HCT116 (cell line): ENCODE data around the gene BCL2L13. TPM values are rescaled to one million over a fixed set of nuclear protein-coding genes. Genes with fewer than 3 reads are reported as not detected.

Source experiments
- ATAC-seq: fragments of 200-7000 bp; cut with Tn5 transposase; 2 replicates; pipeline ENCODE4 v1.9.1; 2020; ENCODE audit warnings: mild to moderate bottlenecking, moderate library complexity
- BruUV-seq: library from RNA; stranded (reverse); fragments of 400-500 nt; replicated peaks from 2 replicates; lab custom pipeline; 2021; lab: Mats Ljungman, UMichigan
- CTCF ChIA-PET: fragments of 300-600 bp; sonication (Branson Sonifier 250); formaldehyde crosslinking; loops from one replicate; lab custom pipeline; 2021; ENCODE audit warnings: antibody characterized with exemption; lab: Charles Lee
- POLR2A ChIA-PET: fragments of 300-600, 350-600 bp; sonication (Branson Sonifier 250); formaldehyde crosslinking; loops from one replicate; lab custom pipeline; 2021; ENCODE audit warnings: antibody characterized with exemption; lab: Charles Lee
- RAD21 ChIA-PET, 2 experiments: fragments of 300-600 bp; sonication (Branson Sonifier 250); formaldehyde crosslinking; loops; one replicate each; lab custom pipeline; 2023; ENCODE audit warnings: low total read pairs in 2 of 2; ENCODE audit not compliant: uncharacterized antibody in 2 of 2, unreplicated experiment in 2 of 2, low non-redundant PET in 1 of 2; lab: Charles Lee
- DNase-seq: peaks from one replicate; pipeline ENCODE4 v3.0.0-alpha.2; 2010; ENCODE audit warnings: low read depth, low spot score
- H2AFZ ChIP-seq: fragments of 200-600 bp; shearing (Covaris generic), sonication (generic); 2 replicates; pipeline ENCODE4 v1.6.1; 2017; ENCODE audit warnings: low read depth, mixed run types, mixed read lengths, antibody characterized with exemption, low read length; ENCODE audit not compliant: poor library complexity, severe bottlenecking
- H3K27ac ChIP-seq: 2 replicates; pipeline ENCODE4 v1.5.1; 2012; ENCODE audit warnings: low read depth, low read length
- H3K27me3 ChIP-seq: fragments of 200-600 bp; sonication (generic); 2 replicates; pipeline ENCODE4 v1.6.1; 2016; ENCODE audit warnings: mixed run types, low read length, mixed read lengths; ENCODE audit not compliant: insufficient read depth
- H3K36me3 ChIP-seq, 2 experiments: fragments of 200-500 bp in 1 of 2; fragments of 200-600 bp in 1 of 2; sonication (Bioruptor generic) in 1 of 2; sonication (generic) in 1 of 2; 2 replicates each; pipeline versions ENCODE4 v1.5.1 to v1.6.1; 2014 to 2016; ENCODE audit warnings: low read length in 2 of 2, inconsistent platforms in 1 of 2, mixed read lengths in 1 of 2, mixed run types in 1 of 2; ENCODE audit not compliant: insufficient read depth in 2 of 2, control insufficient read depth in 1 of 2
- H3K4me1 ChIP-seq, 2 experiments: fragments of 200-600 bp in 1 of 2; sonication (generic) in 1 of 2; 2 replicates each; pipeline versions ENCODE4 v1.5.1 to v1.6.1; 2012 to 2017; ENCODE audit warnings: low read length in 2 of 2, inconsistent platforms in 1 of 2, mild to moderate bottlenecking in 1 of 2, mixed read lengths in 1 of 2, mixed run types in 1 of 2, moderate library complexity in 1 of 2; ENCODE audit not compliant: insufficient read depth in 2 of 2, control insufficient read depth in 1 of 2
- H3K4me2 ChIP-seq: fragments of 200-600 bp; sonication (generic); 2 replicates; pipeline ENCODE4 v1.6.1; 2017; ENCODE audit warnings: mixed run types, low read length, mixed read lengths
- H3K4me3 ChIP-seq, 2 experiments: fragments of 200-600 bp in 1 of 2; sonication (generic) in 1 of 2; replicated peaks in 1 of 2; 2 replicates each; pipeline ENCODE4 v1.5.1; 2011 to 2016; ENCODE audit warnings: low read length in 2 of 2, control low read depth in 1 of 2, low read depth in 1 of 2, mild to moderate bottlenecking in 1 of 2, mixed read lengths in 1 of 2, mixed run types in 1 of 2
- H3K79me2 ChIP-seq: fragments of 200-600 bp; sonication (generic); 2 replicates; pipeline ENCODE4 v1.6.1; 2017; ENCODE audit warnings: mild to moderate bottlenecking, mixed run types, low read length, moderate library complexity, mixed read lengths; ENCODE audit not compliant: insufficient read depth
- H3K9ac ChIP-seq: fragments of 200-600 bp; sonication (generic); 2 replicates; pipeline ENCODE4 v1.6.1; 2016; ENCODE audit warnings: low read length, mixed read lengths
- H3K9me2 ChIP-seq: fragments of 200-600 bp; sonication (generic), shearing (Covaris generic); 2 replicates; pipeline ENCODE4 v1.6.1; 2017; ENCODE audit warnings: mixed run types, mild to moderate bottlenecking, moderate library complexity; ENCODE audit not compliant: insufficient read depth
- H3K9me3 ChIP-seq, 2 experiments: fragments of 200-500 bp in 1 of 2; fragments of 200-600 bp in 1 of 2; sonication (Bioruptor generic) in 1 of 2; sonication (generic) in 1 of 2; 2 replicates each; pipeline ENCODE4 v1.6.1; 2014 to 2017; ENCODE audit warnings: low read length in 2 of 2, mixed read lengths in 2 of 2, inconsistent platforms in 1 of 2, low read depth in 1 of 2, mild to moderate bottlenecking in 1 of 2, mixed run types in 1 of 2, moderate library complexity in 1 of 2; ENCODE audit not compliant: control insufficient read depth in 1 of 2, insufficient read depth in 1 of 2
- H4K20me1 ChIP-seq: fragments of 200-600 bp; sonication (generic), shearing (Covaris generic); 2 replicates; pipeline ENCODE4 v1.6.1; 2017; ENCODE audit warnings: mixed run types, mild to moderate bottlenecking, moderate library complexity; ENCODE audit not compliant: insufficient read depth
- CBX3 ChIP-seq: IDR thresholded peaks from 2 replicates; pipeline ENCODE4 v1.6.1; 2012; ENCODE audit warnings: low read depth
- EGR1 ChIP-seq: IDR thresholded peaks from 2 replicates; pipeline ENCODE4 v1.6.1; 2012; ENCODE audit warnings: low read depth
- ELF1 ChIP-seq: IDR thresholded peaks from 2 replicates; pipeline ENCODE4 v1.6.1; 2012; ENCODE audit warnings: low read depth, borderline replicate concordance
- EZH2 ChIP-seq: fragments of 200-600 bp; sonication (generic); IDR thresholded peaks from 2 replicates; pipeline ENCODE4 v1.6.1; 2017; ENCODE audit warnings: antibody characterized with exemption, mixed run types
- EZH2phosphoT487 ChIP-seq: fragments of 200-600 bp; IDR thresholded peaks from 2 replicates; pipeline ENCODE4 v1.6.1; 2018; ENCODE audit warnings: antibody characterized with exemption, borderline replicate concordance
- FOSL1 ChIP-seq: IDR thresholded peaks from 2 replicates; pipeline ENCODE4 v1.6.1; 2012; ENCODE audit warnings: low read depth
- JUND ChIP-seq: IDR thresholded peaks from 2 replicates; pipeline ENCODE4 v1.6.1; 2012
- POLR2AphosphoS5 ChIP-seq: IDR thresholded peaks from 2 replicates; pipeline ENCODE4 v1.6.1; 2011; ENCODE audit warnings: mild to moderate bottlenecking, low read depth, low read length, moderate library complexity
- RAD21 ChIP-seq: IDR thresholded peaks from 2 replicates; pipeline ENCODE4 v1.6.1; 2012; ENCODE audit warnings: low read depth, mild to moderate bottlenecking
- SIN3A ChIP-seq: IDR thresholded peaks from 2 replicates; pipeline ENCODE4 v1.6.1; 2012; ENCODE audit warnings: low read depth
- SP1 ChIP-seq: IDR thresholded peaks from 2 replicates; pipeline ENCODE4 v1.6.1; 2012; ENCODE audit warnings: low read depth
- SRF ChIP-seq: IDR thresholded peaks from 2 replicates; pipeline ENCODE4 v1.6.1; 2012; ENCODE audit warnings: low read depth
- TCF7L2 ChIP-seq: IDR thresholded peaks from 2 replicates; pipeline ENCODE4 v1.7.0; 2011; ENCODE audit warnings: borderline replicate concordance, inconsistent platforms; ENCODE audit not compliant: insufficient read depth, insufficient read length; ENCODE audit errors: extremely low read depth
- ZFX ChIP-seq: fragments of 450-650 bp; IDR thresholded peaks from 2 replicates; pipeline ENCODE4 v1.6.1; 2017
- ZNF274 ChIP-seq: fragments of 200-500 bp; sonication (Bioruptor generic); IDR thresholded peaks from 2 replicates; pipeline ENCODE4 v1.6.1; 2014; ENCODE audit warnings: mild to moderate bottlenecking, low read depth, low read length, inconsistent platforms
- intact Hi-C: fragments of 100-400 bp; cut with micrococcal nuclease; formaldehyde crosslinking; loops from 2 replicates; pipeline ENCODE4 v1.10.0; 2022
- total RNA-seq: library from RNA; stranded (reverse); gene quantifications from one replicate; pipeline ENCODE4 v1.2.1, GENCODE V29; 2021; ENCODE audit not compliant: unreplicated experiment
- TF ChIP-seq, protein P1 (sequence below): IDR thresholded peaks from 2 replicates; pipeline ENCODE4 v1.6.1; 2012
- TF ChIP-seq, protein P2 (sequence below): IDR thresholded peaks from 2 replicates; pipeline ENCODE4 v1.6.1; 2012
- TF ChIP-seq, protein P3 (sequence below): IDR thresholded peaks from 2 replicates; pipeline ENCODE4 v1.6.1; 2012; ENCODE audit warnings: low read depth
- TF ChIP-seq, protein P4 (sequence below), 3 experiments: fragments of 200-600 bp in 1 of 3; sonication (generic) in 1 of 3; IDR thresholded peaks in 2 of 3; conservative IDR thresholded peaks in 1 of 3; 2 replicates each; pipeline ENCODE4 v1.5.1; 2012 to 2017; ENCODE audit warnings: low read depth in 2 of 3, low read length in 2 of 3, antibody characterized with exemption in 1 of 3, borderline replicate concordance in 1 of 3, control low read depth in 1 of 3, mild to moderate bottlenecking in 1 of 3, mixed read lengths in 1 of 3, mixed run types in 1 of 3, moderate library complexity in 1 of 3; ENCODE audit not compliant: insufficient read depth in 1 of 3
- TF ChIP-seq, protein P5 (sequence below): IDR thresholded peaks from 2 replicates; pipeline ENCODE4 v1.6.1; 2011; ENCODE audit warnings: mild to moderate bottlenecking, low read length, moderate library complexity; ENCODE audit not compliant: insufficient replicate concordance; ENCODE audit errors: extremely low read depth

BCL2L13 gene
- total RNA-seq, 1 experiment from 2014 or later: 38.6 TPM

DNA sequence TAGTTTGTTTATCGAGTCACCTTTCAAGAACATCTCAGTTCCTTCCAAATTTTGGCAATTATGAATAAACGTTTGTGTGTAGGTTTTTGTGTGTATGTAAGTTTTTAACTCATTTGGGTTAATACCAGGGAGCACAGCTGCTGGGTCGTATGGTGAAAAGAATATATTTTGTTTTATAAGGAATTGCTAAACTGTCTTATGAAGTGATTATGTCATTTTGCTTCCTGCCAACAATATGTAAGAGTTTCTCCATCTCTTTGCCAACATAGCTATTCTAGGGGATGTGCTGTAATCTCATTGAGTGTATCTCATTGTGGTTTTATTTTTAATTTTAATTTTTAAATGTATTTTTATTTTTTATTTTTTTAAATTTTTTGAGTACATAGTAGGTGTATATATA lies 27.3 kb downstream of the BCL2L13 start:
- no peak overlapping the region for H3K4me3 ChIP-seq
- POLR2A ChIA-PET: no interaction called here
- H3K9me3 ChIP-seq: no peaks in the 10 kb centered on the region
- no peak for ATAC-seq
- peaks cover 3% of the 10 kb centered on the region; the same call in 1 of the 2 replicates for H3K79me2 ChIP-seq
- no peak overlapping the region for H3K4me2 ChIP-seq
- H3K27me3 ChIP-seq: no peaks in the 10 kb centered on the region
- RAD21 ChIA-PET: no interaction called here
- intact Hi-C loops: no loop called here
- no peak for DNase-seq
- H2AFZ ChIP-seq: no peak overlapping the region
- no peak overlapping the region for H3K9ac ChIP-seq
- H3K9me2 ChIP-seq: no peaks in the 10 kb centered on the region
- TF ChIP-seq, protein P1, sequence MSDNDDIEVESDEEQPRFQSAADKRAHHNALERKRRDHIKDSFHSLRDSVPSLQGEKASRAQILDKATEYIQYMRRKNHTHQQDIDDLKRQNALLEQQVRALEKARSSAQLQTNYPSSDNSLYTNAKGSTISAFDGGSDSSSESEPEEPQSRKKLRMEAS: no peak
- no peak for TF ChIP-seq ZFX
- no peak for TF ChIP-seq CBX3
- TF ChIP-seq, protein P2, sequence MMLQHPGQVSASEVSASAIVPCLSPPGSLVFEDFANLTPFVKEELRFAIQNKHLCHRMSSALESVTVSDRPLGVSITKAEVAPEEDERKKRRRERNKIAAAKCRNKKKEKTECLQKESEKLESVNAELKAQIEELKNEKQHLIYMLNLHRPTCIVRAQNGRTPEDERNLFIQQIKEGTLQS: no peak
- TF ChIP-seq, protein P3, sequence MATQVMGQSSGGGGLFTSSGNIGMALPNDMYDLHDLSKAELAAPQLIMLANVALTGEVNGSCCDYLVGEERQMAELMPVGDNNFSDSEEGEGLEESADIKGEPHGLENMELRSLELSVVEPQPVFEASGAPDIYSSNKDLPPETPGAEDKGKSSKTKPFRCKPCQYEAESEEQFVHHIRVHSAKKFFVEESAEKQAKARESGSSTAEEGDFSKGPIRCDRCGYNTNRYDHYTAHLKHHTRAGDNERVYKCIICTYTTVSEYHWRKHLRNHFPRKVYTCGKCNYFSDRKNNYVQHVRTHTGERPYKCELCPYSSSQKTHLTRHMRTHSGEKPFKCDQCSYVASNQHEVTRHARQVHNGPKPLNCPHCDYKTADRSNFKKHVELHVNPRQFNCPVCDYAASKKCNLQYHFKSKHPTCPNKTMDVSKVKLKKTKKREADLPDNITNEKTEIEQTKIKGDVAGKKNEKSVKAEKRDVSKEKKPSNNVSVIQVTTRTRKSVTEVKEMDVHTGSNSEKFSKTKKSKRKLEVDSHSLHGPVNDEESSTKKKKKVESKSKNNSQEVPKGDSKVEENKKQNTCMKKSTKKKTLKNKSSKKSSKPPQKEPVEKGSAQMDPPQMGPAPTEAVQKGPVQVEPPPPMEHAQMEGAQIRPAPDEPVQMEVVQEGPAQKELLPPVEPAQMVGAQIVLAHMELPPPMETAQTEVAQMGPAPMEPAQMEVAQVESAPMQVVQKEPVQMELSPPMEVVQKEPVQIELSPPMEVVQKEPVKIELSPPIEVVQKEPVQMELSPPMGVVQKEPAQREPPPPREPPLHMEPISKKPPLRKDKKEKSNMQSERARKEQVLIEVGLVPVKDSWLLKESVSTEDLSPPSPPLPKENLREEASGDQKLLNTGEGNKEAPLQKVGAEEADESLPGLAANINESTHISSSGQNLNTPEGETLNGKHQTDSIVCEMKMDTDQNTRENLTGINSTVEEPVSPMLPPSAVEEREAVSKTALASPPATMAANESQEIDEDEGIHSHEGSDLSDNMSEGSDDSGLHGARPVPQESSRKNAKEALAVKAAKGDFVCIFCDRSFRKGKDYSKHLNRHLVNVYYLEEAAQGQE: no peak
- TF ChIP-seq RAD21: no peak
- no peak for TF ChIP-seq ELF1
- TF ChIP-seq, protein P4, sequence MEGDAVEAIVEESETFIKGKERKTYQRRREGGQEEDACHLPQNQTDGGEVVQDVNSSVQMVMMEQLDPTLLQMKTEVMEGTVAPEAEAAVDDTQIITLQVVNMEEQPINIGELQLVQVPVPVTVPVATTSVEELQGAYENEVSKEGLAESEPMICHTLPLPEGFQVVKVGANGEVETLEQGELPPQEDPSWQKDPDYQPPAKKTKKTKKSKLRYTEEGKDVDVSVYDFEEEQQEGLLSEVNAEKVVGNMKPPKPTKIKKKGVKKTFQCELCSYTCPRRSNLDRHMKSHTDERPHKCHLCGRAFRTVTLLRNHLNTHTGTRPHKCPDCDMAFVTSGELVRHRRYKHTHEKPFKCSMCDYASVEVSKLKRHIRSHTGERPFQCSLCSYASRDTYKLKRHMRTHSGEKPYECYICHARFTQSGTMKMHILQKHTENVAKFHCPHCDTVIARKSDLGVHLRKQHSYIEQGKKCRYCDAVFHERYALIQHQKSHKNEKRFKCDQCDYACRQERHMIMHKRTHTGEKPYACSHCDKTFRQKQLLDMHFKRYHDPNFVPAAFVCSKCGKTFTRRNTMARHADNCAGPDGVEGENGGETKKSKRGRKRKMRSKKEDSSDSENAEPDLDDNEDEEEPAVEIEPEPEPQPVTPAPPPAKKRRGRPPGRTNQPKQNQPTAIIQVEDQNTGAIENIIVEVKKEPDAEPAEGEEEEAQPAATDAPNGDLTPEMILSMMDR (IDR thresholded peaks at IDR 0.05 in 2 of 3, conservative IDR thresholded peaks at IDR 0.05 in 1 of 3; ENCODE audit: borderline replicate concordance in 1 of 3, insufficient read depth in 1 of 3, low read depth in 2 of 3, low read length in 2 of 3): no peak
- no peak for TF ChIP-seq SRF
- TF ChIP-seq, protein P5, sequence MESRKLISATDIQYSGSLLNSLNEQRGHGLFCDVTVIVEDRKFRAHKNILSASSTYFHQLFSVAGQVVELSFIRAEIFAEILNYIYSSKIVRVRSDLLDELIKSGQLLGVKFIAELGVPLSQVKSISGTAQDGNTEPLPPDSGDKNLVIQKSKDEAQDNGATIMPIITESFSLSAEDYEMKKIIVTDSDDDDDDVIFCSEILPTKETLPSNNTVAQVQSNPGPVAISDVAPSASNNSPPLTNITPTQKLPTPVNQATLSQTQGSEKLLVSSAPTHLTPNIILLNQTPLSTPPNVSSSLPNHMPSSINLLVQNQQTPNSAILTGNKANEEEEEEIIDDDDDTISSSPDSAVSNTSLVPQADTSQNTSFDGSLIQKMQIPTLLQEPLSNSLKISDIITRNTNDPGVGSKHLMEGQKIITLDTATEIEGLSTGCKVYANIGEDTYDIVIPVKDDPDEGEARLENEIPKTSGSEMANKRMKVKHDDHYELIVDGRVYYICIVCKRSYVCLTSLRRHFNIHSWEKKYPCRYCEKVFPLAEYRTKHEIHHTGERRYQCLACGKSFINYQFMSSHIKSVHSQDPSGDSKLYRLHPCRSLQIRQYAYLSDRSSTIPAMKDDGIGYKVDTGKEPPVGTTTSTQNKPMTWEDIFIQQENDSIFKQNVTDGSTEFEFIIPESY: no peak
- TF ChIP-seq EZH2phosphoT487: no peak
- no peak for TF ChIP-seq ZNF274
- TF ChIP-seq SP1: no peak
- TF ChIP-seq JUND: no peak
- no peak for TF ChIP-seq TCF7L2
- TF ChIP-seq POLR2AphosphoS5: no peak
- no peak for TF ChIP-seq EZH2
- TF ChIP-seq FOSL1: no peak
- TF ChIP-seq EGR1: no peak
- no peak for TF ChIP-seq SIN3A
- H3K36me3 ChIP-seq: peaks cover 2 to 5% of the 10 kb centered on the region in 2 experiments; a peak in 1 of 4 replicates
- no peaks in the 10 kb centered on the region for H4K20me1 ChIP-seq
- CTCF ChIA-PET: no interaction called here
- BruUV-seq: no TSS peak
- H3K27ac ChIP-seq: no peak overlapping the region
- no peaks in the 10 kb centered on the region for H3K4me1 ChIP-seq
